GM18951 (cell line): ENCODE results near the gene DIO3.
"Not testable (repeated sequence)": the region's sequence is repeated elsewhere in the genome, so short reads cannot be mapped to it uniquely, and the experiment has no call there.

ENCODE experiments used
- POLR2A ChIP-seq: IDR thresholded peaks from 4 replicates; pipeline ENCODE4 v1.6.1; 2011; ENCODE audit warnings: mild to moderate bottlenecking; ENCODE audit not compliant: insufficient read length, insufficient read depth; ENCODE audit errors: extremely low read depth
- in situ Hi-C: fragments of 300-500 bp; cut with MboI; formaldehyde crosslinking; loops from one replicate; pipeline ENCODE4 v1.12.0; 2022; ENCODE audit warnings: low sequenced_read_pairs, mixed read lengths, inconsistent platforms; ENCODE audit not compliant: unreplicated experiment

Gene DIO3

DNA sequence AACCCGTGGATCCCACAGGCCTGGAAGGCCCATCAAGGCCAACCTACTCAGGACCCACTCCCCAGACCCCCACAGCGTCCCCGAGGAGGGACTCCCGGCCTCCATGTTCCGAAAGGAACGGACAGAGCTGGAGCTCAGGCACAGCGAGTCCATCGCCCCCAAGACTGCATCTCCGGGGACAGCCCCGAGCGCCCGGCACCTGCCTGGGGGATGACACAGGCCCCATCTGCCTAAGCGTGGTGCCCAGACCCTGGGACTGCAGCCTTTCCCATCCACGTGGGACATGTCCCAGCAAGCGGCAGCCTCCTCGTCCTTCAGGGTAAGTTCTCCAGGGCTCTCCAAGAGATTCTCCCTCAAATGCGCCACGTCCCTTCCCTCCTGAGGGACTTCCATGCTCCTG lies 12.1 kb upstream of the DIO3 start:
- TF ChIP-seq POLR2A: no peak
- in situ Hi-C loops: no loop called here

DNA sequence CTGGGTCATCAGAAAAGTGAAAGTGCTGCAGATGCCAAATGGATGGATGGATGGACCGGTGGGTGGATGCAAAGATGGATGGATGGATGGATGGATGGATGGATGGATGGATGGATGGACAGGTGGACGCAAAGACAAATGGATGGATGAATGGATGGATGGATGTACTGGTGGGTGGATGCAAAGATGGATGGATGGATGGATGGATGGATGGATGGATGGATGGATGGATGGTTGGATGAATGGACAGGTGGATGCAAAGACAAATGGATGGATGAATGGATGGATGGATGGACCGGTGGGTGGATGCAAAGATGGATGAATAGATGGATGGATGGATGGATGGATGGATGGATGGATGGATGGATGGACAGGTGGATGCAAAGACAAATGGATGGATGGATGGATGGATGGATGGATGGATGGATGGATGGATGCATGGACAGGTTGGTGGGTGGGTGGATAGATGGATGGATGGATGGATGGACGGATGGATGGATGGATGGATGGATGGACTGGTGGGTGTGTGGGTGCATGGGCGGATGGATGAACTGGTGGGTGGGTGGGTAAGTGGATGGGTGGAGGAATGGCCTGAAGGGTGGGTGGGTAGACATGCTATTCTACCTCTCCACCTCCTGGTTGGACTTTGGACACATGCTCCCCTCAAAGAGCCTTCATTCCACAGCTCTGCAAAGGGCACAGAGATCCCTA lies 10.9 kb upstream of the DIO3 start:
- in situ Hi-C loops: not testable (repeated sequence)

DNA sequence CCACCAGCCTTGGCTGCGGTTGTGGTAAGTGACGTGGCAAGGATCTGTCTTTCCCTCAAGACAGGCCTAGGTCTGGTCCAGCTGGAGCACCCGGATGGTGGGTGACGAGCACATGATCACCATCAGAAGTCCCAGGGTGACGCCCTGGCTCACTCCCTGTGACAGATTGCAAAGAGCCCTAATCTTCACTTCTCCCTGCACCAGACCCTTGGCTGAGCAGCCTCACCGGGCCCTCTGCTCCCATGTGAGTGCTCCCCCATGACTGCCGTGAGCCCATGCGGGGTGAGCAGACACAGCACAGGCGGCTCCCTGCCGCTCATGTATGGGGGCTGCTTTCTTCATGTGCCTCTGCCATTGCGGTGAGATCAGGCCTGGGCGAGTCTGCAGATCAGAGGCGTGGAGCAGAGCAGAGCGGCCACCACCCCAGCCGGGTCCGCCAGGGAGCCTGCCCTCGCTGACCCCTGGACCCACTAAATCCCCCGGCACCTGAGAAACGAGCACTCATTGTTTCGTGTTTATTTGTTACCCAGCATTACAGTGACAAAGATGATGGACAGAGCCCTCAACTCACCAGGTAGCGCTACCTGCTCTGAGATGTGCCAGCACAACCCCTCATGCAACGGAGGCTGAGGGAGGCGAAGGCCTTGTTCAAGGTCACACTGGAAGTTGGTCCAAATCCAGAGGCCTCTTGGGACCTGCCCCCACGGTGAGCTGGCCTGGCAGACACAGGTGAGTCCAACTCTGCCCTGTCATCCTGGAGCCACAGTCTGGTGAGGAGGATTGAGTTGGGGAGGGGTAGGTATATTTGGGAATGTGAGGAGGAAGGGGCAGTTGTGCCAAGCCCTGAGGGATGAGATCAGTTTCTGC lies 9.3 kb upstream of the DIO3 start:
- TF ChIP-seq POLR2A: no peak
- in situ Hi-C loops: no loop called here

DNA sequence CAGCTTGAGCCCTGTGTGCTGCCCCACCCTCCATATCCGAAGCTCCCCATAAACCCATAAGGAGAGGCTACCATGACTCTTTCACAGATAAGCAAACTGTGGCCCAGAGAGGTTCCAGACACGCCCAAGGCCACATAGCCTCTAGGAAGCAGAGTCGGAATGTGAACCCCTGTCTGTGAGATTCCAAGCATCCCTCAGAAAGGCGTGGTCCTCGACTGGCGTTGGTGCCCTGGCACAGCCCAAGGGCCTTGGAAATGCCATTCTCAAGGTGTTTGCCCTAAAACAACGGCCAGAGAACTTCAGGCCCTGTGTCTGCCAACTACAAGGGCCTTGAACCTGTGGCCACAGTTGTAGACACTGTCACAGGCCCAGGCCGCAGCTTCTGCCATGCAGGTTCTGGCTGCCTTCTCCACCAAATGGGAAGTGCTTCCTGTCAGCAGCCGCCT lies 8.5 kb upstream of the DIO3 start:
- no peak for TF ChIP-seq POLR2A
- in situ Hi-C loops: no loop called here

DNA sequence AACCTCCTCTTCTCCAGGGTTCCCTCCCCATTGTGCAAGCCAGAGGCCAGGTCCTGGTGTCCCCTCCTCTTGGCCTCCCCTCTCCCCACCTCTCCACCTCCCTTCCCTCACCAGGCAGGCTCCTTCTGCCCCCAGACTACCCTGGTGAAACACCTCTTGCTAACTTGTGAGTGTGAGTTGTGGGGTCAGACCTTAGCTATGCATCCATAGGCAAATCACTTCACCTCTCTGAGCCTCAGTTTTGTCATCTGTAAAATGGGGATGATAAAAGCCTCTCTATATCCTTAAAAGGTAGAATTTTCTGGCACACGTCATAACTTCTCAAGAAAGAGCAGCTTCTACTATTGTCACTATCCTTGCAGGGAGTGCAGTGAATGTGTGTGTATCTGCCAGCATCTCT lies 7.9 kb upstream of the DIO3 start:
- TF ChIP-seq POLR2A: no peak
- in situ Hi-C loops: no loop called here

DNA sequence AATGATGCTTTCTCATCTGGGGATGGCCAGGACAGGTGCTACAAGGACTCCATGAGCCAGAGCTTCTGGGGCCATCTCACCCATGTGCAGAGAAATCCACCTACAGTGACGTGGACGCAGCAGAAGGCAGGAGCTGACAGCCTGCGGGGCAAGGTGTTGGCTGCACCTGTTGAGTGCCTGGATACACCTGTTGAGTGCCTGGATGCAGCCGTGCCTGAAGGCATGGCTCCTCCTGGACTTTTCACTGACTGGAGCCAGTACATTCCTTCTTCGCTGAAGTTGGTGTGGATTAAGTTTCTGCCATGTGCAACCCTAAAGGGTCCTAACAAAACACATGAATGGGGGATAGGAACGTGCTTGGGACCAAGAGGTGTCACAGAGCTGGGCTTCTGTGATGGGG lies 7.4 kb upstream of the DIO3 start:
- in situ Hi-C loops: no loop called here
- no peak for TF ChIP-seq POLR2A

DNA sequence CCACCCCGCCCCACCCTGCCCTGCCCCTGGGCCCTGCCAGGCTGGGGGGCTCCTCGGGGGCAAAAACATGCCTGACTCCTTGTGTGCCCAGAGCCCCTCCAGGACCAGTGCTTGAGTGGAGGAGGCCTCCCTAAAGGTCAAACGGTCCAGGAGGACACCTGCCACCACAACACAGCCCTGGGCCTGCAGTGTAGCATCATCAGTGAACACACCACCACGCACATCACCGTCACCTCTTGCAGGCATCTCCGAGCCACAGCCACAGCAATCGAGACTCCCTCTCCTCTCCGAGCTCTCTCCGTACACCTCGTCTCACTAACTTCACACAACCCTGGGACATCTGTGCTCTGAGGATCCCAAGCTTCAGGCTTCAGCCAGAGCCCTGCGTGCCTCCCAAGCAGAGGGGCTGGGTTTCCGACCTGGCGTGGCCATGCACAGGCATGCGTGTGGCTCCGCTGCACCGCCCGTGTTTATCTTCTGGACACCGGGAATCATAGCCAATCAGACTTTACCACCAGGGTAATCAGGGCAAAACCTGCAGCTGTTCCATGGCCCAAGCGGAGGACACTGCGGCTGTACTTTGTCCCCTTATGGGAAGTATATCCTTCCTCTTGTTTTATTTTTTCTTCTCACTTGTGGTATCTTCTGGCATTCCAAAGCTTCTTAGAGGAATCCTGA lies 6.2 kb upstream of the DIO3 start:
- TF ChIP-seq POLR2A: no peak
- in situ Hi-C loops: no loop called here

DNA sequence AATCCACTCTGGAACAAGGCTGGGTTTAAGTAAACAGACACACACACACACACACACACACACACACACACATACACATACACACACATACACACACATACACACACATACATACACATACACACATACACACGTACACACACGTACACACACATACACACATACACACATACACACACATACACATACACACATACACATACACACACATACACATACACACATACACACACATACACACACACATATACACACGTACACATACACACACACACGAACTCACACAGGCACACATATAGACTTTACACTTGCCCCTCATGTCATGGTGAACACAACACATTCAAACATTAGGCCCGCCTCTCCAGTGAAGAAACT lies 5.6 kb upstream of the DIO3 start:
- in situ Hi-C loops: not testable (repeated sequence)

DNA sequence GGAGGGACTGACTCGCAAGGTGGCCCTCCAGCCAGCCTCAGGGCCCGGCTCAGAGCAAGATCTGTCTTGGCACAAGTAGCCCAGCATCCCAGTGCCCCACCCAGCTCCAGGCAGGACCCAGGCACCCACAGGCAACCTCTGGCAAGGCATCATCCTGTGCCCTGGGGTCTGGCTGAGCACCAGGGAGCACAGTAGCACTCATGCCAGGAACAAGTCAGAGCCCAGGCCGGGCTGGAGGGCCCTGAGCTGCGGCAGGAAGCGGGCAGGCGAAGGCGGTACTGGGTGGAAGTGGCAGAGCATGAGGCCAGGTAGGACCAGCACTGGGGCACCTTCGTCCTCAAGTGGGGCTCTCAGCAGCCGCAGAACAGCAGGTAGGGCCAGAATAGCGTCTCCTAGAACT lies 5.2 kb upstream of the DIO3 start:
- in situ Hi-C loops: no loop called here
- no peak for TF ChIP-seq POLR2A

DNA sequence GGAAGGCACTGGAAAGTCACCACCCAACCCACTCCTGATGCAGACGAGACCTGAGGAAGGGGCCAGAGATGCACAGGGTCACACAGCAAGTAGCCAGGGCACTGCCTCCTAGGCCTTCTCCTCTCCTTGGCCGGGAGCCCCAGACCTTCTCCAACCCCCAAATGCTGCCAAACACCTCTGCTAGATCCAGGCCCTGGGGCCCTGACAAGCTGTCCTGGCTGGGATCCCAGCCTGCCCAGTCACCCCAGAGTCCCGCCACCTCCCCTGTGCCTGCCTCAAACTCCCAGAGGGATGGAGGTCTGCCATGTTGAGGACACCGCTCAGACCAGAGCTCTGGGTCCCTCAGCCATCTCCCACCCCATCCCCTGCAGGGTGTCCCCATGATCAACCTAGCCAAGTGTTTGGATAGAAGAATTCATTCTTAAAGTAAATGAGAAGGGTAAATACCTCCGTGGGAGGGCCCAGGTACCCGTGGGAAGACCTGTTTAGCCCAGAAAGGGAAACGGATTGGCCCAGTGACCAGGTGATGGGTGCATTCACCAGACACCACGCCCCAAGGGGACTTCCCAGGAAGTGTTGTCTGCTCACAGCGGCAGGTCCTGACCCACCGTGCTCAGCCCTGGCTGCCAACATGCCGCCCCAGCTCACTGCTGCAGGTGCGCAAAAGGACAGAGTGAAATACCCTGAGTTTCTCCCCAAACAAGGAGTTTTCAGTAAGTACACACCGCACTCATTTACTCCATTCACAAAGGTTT lies 4.6 kb upstream of the DIO3 start:
- in situ Hi-C loops: no loop called here
- no peak for TF ChIP-seq POLR2A

DNA sequence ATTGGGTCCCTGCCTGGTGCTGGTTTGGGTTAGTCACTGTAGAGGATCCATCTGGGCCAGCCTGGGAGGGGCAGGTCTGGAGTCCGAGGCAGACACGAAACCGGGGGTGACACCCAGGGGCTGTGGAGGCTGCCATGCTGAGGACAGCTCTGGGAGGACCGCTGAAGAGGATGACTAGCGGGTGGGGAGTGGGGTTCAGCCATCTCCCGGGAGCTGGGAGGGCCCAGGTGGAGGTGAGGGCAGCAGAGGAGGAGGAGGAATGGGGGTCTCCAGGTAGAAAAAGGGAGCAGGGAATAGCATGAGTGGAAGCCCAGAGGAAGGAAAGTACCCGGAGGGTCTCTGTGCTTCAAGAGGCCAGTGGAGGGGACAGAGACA lies 4.0 kb upstream of the DIO3 start:
- in situ Hi-C loops: no loop called here
- TF ChIP-seq POLR2A: no peak

DNA sequence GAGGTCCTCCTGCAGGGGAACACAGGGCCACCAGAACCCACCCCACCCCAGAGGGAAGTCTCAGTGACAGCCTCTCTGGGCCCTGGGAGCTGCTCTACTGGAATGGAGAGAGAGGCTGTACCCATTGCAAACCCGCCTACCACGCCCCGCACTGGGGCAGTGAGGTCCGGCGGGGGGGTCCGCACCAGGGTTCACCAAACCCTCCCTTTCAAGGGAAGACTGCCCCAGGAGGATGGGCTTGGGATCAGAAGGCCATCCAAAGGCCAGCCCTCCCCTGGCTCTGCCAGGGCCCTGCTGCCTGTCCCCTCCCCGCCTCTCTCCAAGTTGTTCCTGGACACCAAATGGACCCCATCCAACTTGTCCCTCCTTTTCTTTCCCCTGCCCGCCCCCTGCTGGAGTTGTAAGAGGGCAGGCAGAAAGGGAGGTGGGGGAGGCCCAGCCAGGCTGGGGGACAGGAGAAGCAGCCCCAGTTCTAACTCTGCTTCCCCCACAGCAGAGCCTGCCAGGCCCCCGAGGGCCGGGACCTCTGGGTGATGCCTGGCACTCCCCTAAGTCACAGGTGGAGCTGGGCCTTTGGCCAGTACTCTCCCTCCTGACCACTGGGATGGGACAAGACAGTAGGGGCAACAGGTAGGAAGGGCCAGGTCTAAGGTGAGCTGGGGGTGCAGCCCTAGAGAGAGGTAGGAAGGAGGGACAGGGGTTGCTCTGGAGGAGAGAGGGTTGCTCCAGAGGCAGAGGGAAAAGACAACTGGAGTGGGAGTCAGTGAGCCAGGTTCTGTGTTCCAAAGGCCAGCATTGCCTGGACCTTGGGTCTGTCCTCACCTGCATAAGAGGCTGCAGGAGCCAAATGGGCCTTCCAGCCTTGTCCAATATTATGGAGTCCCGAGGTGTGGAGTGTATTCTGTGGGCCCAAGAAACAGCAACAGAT lies 3.2 kb upstream of the DIO3 start:
- in situ Hi-C loops: no loop called here

More for the DNA sequence above, 3.2 kb upstream of the DIO3 start:
- no peak for TF ChIP-seq POLR2A
